GM21526 (cell line): ENCODE results near the gene KAT5.
"Not testable (repeated sequence)": the region's sequence is repeated elsewhere in the genome, so short reads cannot be mapped to it uniquely, and the experiment has no call there.

Experiments used
- ATAC-seq: cut with Tn5 transposase; IDR thresholded peaks from one replicate; pipeline ENCODE4 v1.9.1; 2021; ENCODE audit warnings: moderate library complexity; ENCODE audit not compliant: unreplicated experiment, low FRiP score

The KAT5 gene

GRCh38 chr11:65742353-65742752 is 30.3 kb downstream of the KAT5 start:
- ATAC-seq: no peak

GRCh38 chr11:65743681-65744025 is 31.6 kb downstream of the KAT5 start:
- no peak for ATAC-seq

GRCh38 chr11:65744026-65744698 is 32.1 kb downstream of the KAT5 start:
- no peak for ATAC-seq

- ATAC-seq: no peak
Observed at GRCh38 chr11:65744699-65745042, 32.6 kb downstream of the KAT5 start.

- no peak for ATAC-seq
Observed at GRCh38 chr11:65745049-65745448, 33.0 kb downstream of the KAT5 start.

- ATAC-seq: not testable (repeated sequence)
Observed at GRCh38 chr11:65762169-65762568, 50.1 kb downstream of the KAT5 start.

- not testable (repeated sequence) for ATAC-seq
Observed at GRCh38 chr11:65762816-65763215, 50.8 kb downstream of the KAT5 start.

- ATAC-seq: no peak
Observed at GRCh38 chr11:65764434-65764833, 52.4 kb downstream of the KAT5 start.

GRCh38 chr11:65766535-65766934 is 54.5 kb downstream of the KAT5 start:
- no peak for ATAC-seq

- ATAC-seq: no peak
Observed at GRCh38 chr11:65767406-65767805, 55.4 kb downstream of the KAT5 start.

GRCh38 chr11:65767806-65768205 is 55.8 kb downstream of the KAT5 start:
- ATAC-seq: not testable (repeated sequence)
